Testis (tissue), 3 donors: ENCODE measurements around the gene E2F6. TPM values are rescaled to one million over a fixed set of nuclear protein-coding genes. Genes with fewer than 3 reads are reported as not detected.

Experiments used
- DNase-seq: peaks from one replicate; pipeline ENCODE4 v3.0.0-alpha.2; 2019
- H3K27ac ChIP-seq, 2 donors: fragments of 200-600 bp; sonication (generic); one replicate each; pipeline ENCODE4 v1.5.1; 2019
- H3K27me3 ChIP-seq: fragments of 200-600 bp; sonication (generic); one replicate; pipeline ENCODE4 v1.5.1; 2019
- H3K36me3 ChIP-seq: fragments of 200-600 bp; sonication (generic); one replicate; pipeline ENCODE4 v1.5.1; 2017; ENCODE audit warnings: low read depth; ENCODE audit errors: missing control alignments
- H3K4me1 ChIP-seq: fragments of 200-600 bp; sonication (generic); one replicate; pipeline ENCODE4 v1.5.1; 2019
- H3K4me3 ChIP-seq, 2 donors: fragments of 200-600 bp; sonication (generic); one replicate each; pipeline ENCODE4 v1.5.1; 2017 to 2019
- H3K9me3 ChIP-seq: fragments of 200-600 bp; sonication (generic); one replicate; pipeline ENCODE4 v1.5.1; 2017
- CTCF ChIP-seq, 3 experiments: fragments of 450-650 bp in 2 of 3; fragments of 200-600 bp in 1 of 3; sonication (generic) in 1 of 3; IDR thresholded peaks; one replicate each; pipeline ENCODE4 v1.5.1; 2016 to 2019; ENCODE audit warnings: antibody characterized with exemption in 3 of 3, mild to moderate bottlenecking in 2 of 3, moderate library complexity in 1 of 3
- POLR2A ChIP-seq: fragments of 450-650 bp; IDR thresholded peaks from one replicate; pipeline ENCODE4 v1.6.1; 2017; ENCODE audit warnings: antibody characterized with exemption, mild to moderate bottlenecking, moderate library complexity
- WGBS, 2 donors: methylation state at CpG; one replicate each; pipeline ENCODE4 v1.1.5; 2018; 5-methylcytosine and 5-hydroxymethylcytosine counted together
- intact Hi-C: fragments of 100-400 bp; cut with DNase I; formaldehyde crosslinking; loops from one replicate; pipeline ENCODE4 v1.15.1; 2023; ENCODE audit warnings: low total_unique reads
- polyA plus RNA-seq: library from polyadenylated mRNA; stranded (reverse); fragments of 350-450 nt; fragmentation: Illumina TruSeq; extraction: RNeasy Lipid Tissue Mini Kit (QIAGEN cat#74804); gene quantifications from one replicate; pipeline ENCODE4 v1.2.3, GENCODE V29; 2014; ENCODE audit warnings: low read depth, low replicate concordance; ENCODE audit not compliant: insufficient read depth
- total RNA-seq, 2 donors: library from RNA; depleted of rRNA; stranded (reverse); fragments of >200 nt; gene quantifications; one replicate each; pipeline ENCODE4 v1.2.3, GENCODE V29; 2016

The E2F6 gene
- total and polyA plus RNA-seq, 3 donors from 2014 or later = 15.7 to 24.3 (median 20.2) TPM

DNA sequence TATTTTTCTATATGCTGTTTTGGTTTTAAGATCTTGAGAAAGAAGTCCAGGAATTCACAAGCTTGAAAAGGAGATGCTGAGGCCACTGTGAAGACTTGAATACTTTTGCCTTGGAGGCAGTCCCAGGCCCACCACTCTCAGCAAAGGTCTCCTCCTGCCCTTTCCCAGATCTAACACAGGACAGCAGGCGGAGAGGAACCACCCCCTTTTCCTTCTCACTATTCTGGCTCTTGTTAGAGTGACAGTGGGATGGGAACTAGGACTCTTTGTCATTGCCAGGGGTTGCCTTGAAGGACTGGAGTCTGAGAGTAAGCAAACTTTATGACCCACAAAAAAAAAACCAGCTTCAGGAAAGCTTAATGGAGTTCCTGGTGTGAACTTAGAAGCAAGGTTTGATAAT, 54.7 kb downstream of the E2F6 start:
- no peak overlapping the region for H3K4me3 ChIP-seq
- H3K36me3 ChIP-seq = no peaks in the 10 kb centered on the region
- no peak for DNase-seq
- H3K27ac ChIP-seq = no peak overlapping the region
- no peaks in the 10 kb centered on the region for H3K4me1 ChIP-seq
- intact Hi-C loops = loop anchor here (10.0 kb wide), 1 partner anchor 176 kb away; no protein-coding TSS in a partner anchor
- no peaks in the 10 kb centered on the region for H3K9me3 ChIP-seq
- no peaks in the 10 kb centered on the region for H3K27me3 ChIP-seq
- 93 to 97% methylated on average over 1 of the region's 1 CpG for WGBS, 2 donors
- TF ChIP-seq CTCF (IDR thresholded peaks at IDR 0.05) (no peak), POLR2A (no peak)

GRCh38 chr2:11410101-11410500, 55.9 kb downstream of the E2F6 start:
- intact Hi-C loops = loop anchor here (10.0 kb wide), 1 partner anchor 175 kb away; no protein-coding TSS in a partner anchor
- Histone ChIP-seq H3K4me3 (no peak overlapping the region), H3K27ac (no peak overlapping the region), H3K36me3 (no peaks in the 10 kb centered on the region), H3K9me3 (no peaks in the 10 kb centered on the region), H3K4me1 (no peaks in the 10 kb centered on the region), H3K27me3 (no peaks in the 10 kb centered on the region)
- TF ChIP-seq CTCF (IDR thresholded peaks at IDR 0.05) (no peak), POLR2A (no peak)
- no peak for DNase-seq
- WGBS, 2 donors = 89 to 92% methylated on average over 5 of the region's 5 CpGs

GRCh38 chr2:11409572-11409959, 56.4 kb downstream of the E2F6 start:
- intact Hi-C loops = no loop called here
- 88 to 96% methylated on average over 1 of the region's 1 CpG for WGBS, 2 donors
- no peak overlapping the region for H3K4me3 ChIP-seq
- H3K36me3 ChIP-seq = no peaks in the 10 kb centered on the region
- no peaks in the 10 kb centered on the region for H3K4me1 ChIP-seq
- H3K27me3 ChIP-seq = no peaks in the 10 kb centered on the region
- no peak overlapping the region for H3K27ac ChIP-seq
- no peaks in the 10 kb centered on the region for H3K9me3 ChIP-seq
- TF ChIP-seq POLR2A = no peak
- no peak for TF ChIP-seq CTCF (IDR thresholded peaks at IDR 0.05)
- DNase-seq = no peak

- H3K4me1 ChIP-seq = no peaks in the 10 kb centered on the region
- H3K9me3 ChIP-seq = no peaks in the 10 kb centered on the region
- intact Hi-C loops = no loop called here
- no peaks in the 10 kb centered on the region for H3K27me3 ChIP-seq
- no peak overlapping the region for H3K4me3 ChIP-seq
- no peak overlapping the region for H3K27ac ChIP-seq
- no peaks in the 10 kb centered on the region for H3K36me3 ChIP-seq
- WGBS, 2 donors = 81 to 84% methylated on average over 1 of the region's 1 CpG
- no peak for TF ChIP-seq POLR2A
- TF ChIP-seq CTCF (IDR thresholded peaks at IDR 0.05) = no peak
- DNase-seq = no peak
Observed at GRCh38 chr2:11408959-11409571, 56.9 kb downstream of the E2F6 start.

- Histone ChIP-seq H3K27me3 (no peaks in the 10 kb centered on the region), H3K4me1 (no peaks in the 10 kb centered on the region), H3K4me3 (no peak overlapping the region), H3K36me3 (no peaks in the 10 kb centered on the region), H3K27ac (no peak overlapping the region), H3K9me3 (no peaks in the 10 kb centered on the region)
- no peak for DNase-seq
- no peak for TF ChIP-seq CTCF (IDR thresholded peaks at IDR 0.05)
- TF ChIP-seq POLR2A = no peak
- intact Hi-C loops = no loop called here
- 43 to 48% methylated on average over 6 of the region's 6 CpGs for WGBS, 2 donors
Observed at GRCh38 chr2:11407413-11407812, 58.5 kb downstream of the E2F6 start.
